ENCODE data around the gene SPEM2. TPM values are rescaled to one million over a fixed set of nuclear protein-coding genes. Genes with fewer than 3 reads are reported as not detected.

SPEM2 gene
- total RNA-seq, 1 experiment from 2014 or later, result not detected

- in situ Hi-C loops (cut with HindIII; ENCODE audit: low pct_unique_long_range_greater_than_20kb, low sequenced_read_pairs), result no loop called here
- no peak for DNase-seq (ENCODE audit: low read depth, low spot score)
These were observed 26.8 kb upstream of the SPEM2 start for GRCh38 chr17:7398612-7399011.

GRCh38 chr17:7403043-7403726, 22.2 kb upstream of the SPEM2 start:
- DNase-seq (ENCODE audit: low read depth, low spot score), result peak; percentile 42
- in situ Hi-C loops (cut with HindIII; ENCODE audit: low pct_unique_long_range_greater_than_20kb, low sequenced_read_pairs), result no loop called here

- in situ Hi-C loops (cut with HindIII; ENCODE audit: low pct_unique_long_range_greater_than_20kb, low sequenced_read_pairs), result no loop called here
- no peak for DNase-seq (ENCODE audit: low read depth, low spot score)
These were observed 21.8 kb upstream of the SPEM2 start for GRCh38 chr17:7403727-7403976.

GRCh38 chr17:7403977-7404736, 21.3 kb upstream of the SPEM2 start, which contains the start of gene TMEM256:
Gene TMEM256 (minus strand): TSS chr17:7404097. CDS start chr17:7404084, 13 bp downstream.
- peak; percentile 99 for DNase-seq (ENCODE audit: low read depth, low spot score)
- in situ Hi-C loops (cut with HindIII; ENCODE audit: low pct_unique_long_range_greater_than_20kb, low sequenced_read_pairs), result no loop called here

GRCh38 chr17:7404737-7405349, 20.6 kb upstream of the SPEM2 start:
- DNase-seq (ENCODE audit: low read depth, low spot score), result peak; percentile 14
- in situ Hi-C loops (cut with HindIII; ENCODE audit: low pct_unique_long_range_greater_than_20kb, low sequenced_read_pairs), result no loop called here

- in situ Hi-C loops (cut with HindIII; ENCODE audit: low pct_unique_long_range_greater_than_20kb, low sequenced_read_pairs), result no loop called here
These were observed 19.8 kb upstream of the SPEM2 start for GRCh38 chr17:7405350-7406234.

GRCh38 chr17:7406235-7406825, 19.1 kb upstream of the SPEM2 start:
- DNase-seq (ENCODE audit: low read depth, low spot score), result no peak
- in situ Hi-C loops (cut with HindIII; ENCODE audit: low pct_unique_long_range_greater_than_20kb, low sequenced_read_pairs), result no loop called here

More at GRCh38 chr17:7405350-7406234, 19.8 kb upstream of the SPEM2 start:
- no peak for DNase-seq (ENCODE audit: low read depth, low spot score)

- DNase-seq (ENCODE audit: low read depth, low spot score), result no peak
- in situ Hi-C loops (cut with HindIII; ENCODE audit: low pct_unique_long_range_greater_than_20kb, low sequenced_read_pairs), result no loop called here
These were observed 18.3 kb upstream of the SPEM2 start for GRCh38 chr17:7407082-7407481.

- DNase-seq (ENCODE audit: low read depth, low spot score), result no peak
- in situ Hi-C loops (cut with HindIII; ENCODE audit: low pct_unique_long_range_greater_than_20kb, low sequenced_read_pairs), result no loop called here
These were observed 17.7 kb upstream of the SPEM2 start, which contains the start of gene NLGN2 for GRCh38 chr17:7407485-7408251. Gene NLGN2 (plus strand): TSS chr17:7407845. CDS start chr17:7408256, 411 bp downstream.

- in situ Hi-C loops (cut with HindIII; ENCODE audit: low pct_unique_long_range_greater_than_20kb, low sequenced_read_pairs), result no loop called here
These were observed 17.1 kb upstream of the SPEM2 start for GRCh38 chr17:7408252-7408727.

GRCh38 chr17:7408863-7409262, 16.6 kb upstream of the SPEM2 start:
- in situ Hi-C loops (cut with HindIII; ENCODE audit: low pct_unique_long_range_greater_than_20kb, low sequenced_read_pairs), result no loop called here
- no peak for DNase-seq (ENCODE audit: low read depth, low spot score)

More at GRCh38 chr17:7408252-7408727, 17.1 kb upstream of the SPEM2 start:
- no peak for DNase-seq (ENCODE audit: low read depth, low spot score)

- in situ Hi-C loops (cut with HindIII; ENCODE audit: low pct_unique_long_range_greater_than_20kb, low sequenced_read_pairs), result no loop called here
- DNase-seq (ENCODE audit: low read depth, low spot score), result no peak
These were observed 15.7 kb upstream of the SPEM2 start for GRCh38 chr17:7409716-7410115.

- no peak for DNase-seq (ENCODE audit: low read depth, low spot score)
- in situ Hi-C loops (cut with HindIII; ENCODE audit: low pct_unique_long_range_greater_than_20kb, low sequenced_read_pairs), result no loop called here
These were observed 14.6 kb upstream of the SPEM2 start for GRCh38 chr17:7410634-7411426.

- DNase-seq (ENCODE audit: low read depth, low spot score), result no peak
- in situ Hi-C loops (cut with HindIII; ENCODE audit: low pct_unique_long_range_greater_than_20kb, low sequenced_read_pairs), result no loop called here
These were observed 14.0 kb upstream of the SPEM2 start for GRCh38 chr17:7411427-7411750.

- in situ Hi-C loops (cut with HindIII; ENCODE audit: low pct_unique_long_range_greater_than_20kb, low sequenced_read_pairs), result no loop called here
These were observed 11.9 kb upstream of the SPEM2 start for GRCh38 chr17:7413346-7413985.

GRCh38 chr17:7414837-7415236, 10.6 kb upstream of the SPEM2 start:
- DNase-seq (ENCODE audit: low read depth, low spot score), result no peak
- in situ Hi-C loops (cut with HindIII; ENCODE audit: low pct_unique_long_range_greater_than_20kb, low sequenced_read_pairs), result no loop called here

More at GRCh38 chr17:7413346-7413985, 11.9 kb upstream of the SPEM2 start:
- DNase-seq (ENCODE audit: low read depth, low spot score), result no peak

Data from SK-MEL-5 (cell line).